Mucosa of rectum (tissue), 2 donors: ENCODE results near the gene JAKMIP1.
"Not testable (repeated sequence)": the region's sequence is repeated elsewhere in the genome, so short reads cannot be mapped to it uniquely, and the experiment has no call there.

Source experiments
- H3K27ac ChIP-seq, 2 donors: one replicate each; pipeline ENCODE4 v1.7.0; 2013; ENCODE audit warnings: inconsistent platforms in 2 of 2, low read depth in 2 of 2, low read length in 2 of 2
- H3K27me3 ChIP-seq, 2 donors: one replicate each; pipeline ENCODE4 v1.7.0; 2013; ENCODE audit warnings: low read length in 2 of 2; ENCODE audit not compliant: control insufficient read depth in 2 of 2, insufficient read depth in 2 of 2
- H3K36me3 ChIP-seq, 2 donors: one replicate each; pipeline ENCODE4 v1.7.0; 2013; ENCODE audit warnings: low read length in 2 of 2; ENCODE audit not compliant: control insufficient read depth in 2 of 2, insufficient read depth in 2 of 2
- H3K4me1 ChIP-seq, 2 donors: one replicate each; pipeline ENCODE4 v1.7.0; 2013; ENCODE audit warnings: low read length in 2 of 2, mild to moderate bottlenecking in 1 of 2; ENCODE audit not compliant: control insufficient read depth in 2 of 2, insufficient read depth in 2 of 2
- H3K4me3 ChIP-seq, 2 donors: one replicate each; pipeline ENCODE4 v1.7.0; 2013; ENCODE audit warnings: low read length in 2 of 2
- H3K9ac ChIP-seq, 2 donors: one replicate each; pipeline ENCODE4 v1.7.0; 2013; ENCODE audit warnings: low read length in 2 of 2, low read depth in 1 of 2, mild to moderate bottlenecking in 1 of 2
- H3K9me3 ChIP-seq, 2 donors: one replicate each; pipeline ENCODE4 v1.7.0; 2013; ENCODE audit warnings: low read length in 2 of 2; ENCODE audit not compliant: control insufficient read depth in 2 of 2
- donor health status: healthy.
- donor health status: Normal muscosa, but diverticular disease.

JAKMIP1 gene

DNA sequence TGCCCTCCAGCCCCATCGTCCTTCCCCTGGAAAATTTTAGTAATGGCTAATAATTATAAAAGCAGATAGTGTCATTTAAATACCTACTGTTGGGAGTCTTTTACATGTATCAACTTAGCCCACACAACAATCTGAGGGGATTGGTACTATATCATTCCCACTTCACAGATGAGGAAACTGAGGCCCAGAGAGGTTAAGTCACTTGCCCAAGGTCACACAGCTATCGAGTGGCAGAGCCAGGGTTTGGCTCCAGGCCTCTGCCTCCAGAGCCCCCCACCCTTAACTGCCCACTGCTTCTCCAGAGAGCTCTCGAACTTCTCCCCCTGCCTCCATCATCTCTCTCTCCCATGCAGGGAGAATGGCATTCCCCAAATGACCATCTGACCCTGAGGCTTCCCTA, 189.6 kb downstream of the JAKMIP1 start:
- H3K27me3 ChIP-seq = no peaks in the 10 kb centered on the region
- no peak overlapping the region for H3K9ac ChIP-seq
- no peak overlapping the region for H3K4me3 ChIP-seq
- H3K4me1 ChIP-seq = no peaks in the 10 kb centered on the region
- H3K9me3 ChIP-seq = no peaks in the 10 kb centered on the region
- H3K27ac ChIP-seq = no peak overlapping the region
- no peaks in the 10 kb centered on the region for H3K36me3 ChIP-seq

GRCh38 chr4:6009452-6009851, 190.9 kb downstream of the JAKMIP1 start:
- Histone ChIP-seq H3K9me3 (no peaks in the 10 kb centered on the region), H3K27me3 (no peaks in the 10 kb centered on the region), H3K9ac (no peak overlapping the region), H3K4me1 (no peaks in the 10 kb centered on the region), H3K27ac (no peak overlapping the region), H3K36me3 (no peaks in the 10 kb centered on the region), H3K4me3 (no peak overlapping the region)

DNA sequence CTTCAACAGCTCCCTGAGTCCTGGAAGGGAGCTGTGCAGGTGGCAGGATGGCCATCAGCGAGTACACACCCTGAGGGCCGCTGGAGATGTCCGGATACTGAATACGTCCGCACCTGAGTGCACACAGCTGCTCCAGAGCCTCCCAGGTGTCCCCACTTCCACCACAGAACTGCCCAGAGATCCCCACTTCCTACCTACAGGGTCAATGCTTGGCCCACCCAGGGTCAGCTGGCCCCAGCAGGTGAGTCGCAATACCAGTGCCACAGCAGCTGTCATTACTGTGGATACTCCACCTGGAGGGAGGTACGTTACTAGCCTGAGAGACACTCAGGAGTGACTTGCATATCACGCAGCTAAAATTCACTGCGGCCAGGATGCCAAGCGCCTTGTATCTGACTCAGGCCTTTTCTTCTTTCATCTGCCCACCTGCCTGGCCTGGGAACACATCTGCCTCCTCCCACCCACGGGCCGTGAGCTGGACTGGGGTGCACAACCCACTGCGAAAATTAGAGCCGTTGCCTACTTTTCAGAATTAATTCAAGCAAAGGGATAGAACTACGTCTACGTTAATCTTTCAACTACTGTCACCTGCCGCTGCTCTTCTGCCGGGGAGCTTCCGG, 191.5 kb downstream of the JAKMIP1 start:
- Histone ChIP-seq H3K27me3 (no peaks in the 10 kb centered on the region), H3K9me3 (no peaks in the 10 kb centered on the region), H3K9ac (no peak overlapping the region), H3K27ac (no peak overlapping the region), H3K4me3 (no peak overlapping the region), H3K4me1 (no peaks in the 10 kb centered on the region), H3K36me3 (no peaks in the 10 kb centered on the region)

GRCh38 chr4:6008092-6008551, 192.2 kb downstream of the JAKMIP1 start:
- Histone ChIP-seq H3K4me3 (no peak overlapping the region), H3K36me3 (no peaks in the 10 kb centered on the region), H3K9ac (no peak overlapping the region), H3K4me1 (no peaks in the 10 kb centered on the region), H3K27ac (no peak overlapping the region), H3K9me3 (no peaks in the 10 kb centered on the region), H3K27me3 (no peaks in the 10 kb centered on the region)

- Histone ChIP-seq H3K27me3 (no peaks in the 10 kb centered on the region), H3K36me3 (no peaks in the 10 kb centered on the region), H3K4me1 (no peaks in the 10 kb centered on the region), H3K27ac (no peak overlapping the region), H3K4me3 (no peak overlapping the region), H3K9me3 (no peaks in the 10 kb centered on the region), H3K9ac (no peak overlapping the region)
These were observed 195.2 kb downstream of the JAKMIP1 start for GRCh38 chr4:6005175-6005574.

GRCh38 chr4:6003485-6003884, 196.9 kb downstream of the JAKMIP1 start:
- H3K4me3 ChIP-seq, H3K9ac ChIP-seq, H3K36me3 ChIP-seq, H3K4me1 ChIP-seq, H3K27me3 ChIP-seq, H3K27ac ChIP-seq, H3K9me3 ChIP-seq: not testable (repeated sequence)

- no peaks in the 10 kb centered on the region for H3K27me3 ChIP-seq
- no peak overlapping the region for H3K9ac ChIP-seq
- no peaks in the 10 kb centered on the region for H3K4me1 ChIP-seq
- H3K36me3 ChIP-seq = no peaks in the 10 kb centered on the region
- H3K9me3 ChIP-seq = no peaks in the 10 kb centered on the region
- no peak overlapping the region for H3K27ac ChIP-seq
- no peak overlapping the region for H3K4me3 ChIP-seq
These were observed 197.4 kb downstream of the JAKMIP1 start for GRCh38 chr4:6002926-6003325.

- Histone ChIP-seq H3K9ac (no peak overlapping the region), H3K4me1 (no peaks in the 10 kb centered on the region), H3K27ac (no peak overlapping the region), H3K27me3 (no peaks in the 10 kb centered on the region), H3K4me3 (no peak overlapping the region), H3K36me3 (no peaks in the 10 kb centered on the region), H3K9me3 (no peaks in the 10 kb centered on the region)
These were observed 197.9 kb downstream of the JAKMIP1 start for GRCh38 chr4:6002492-6002833.

- H3K4me1 ChIP-seq = no peaks in the 10 kb centered on the region
- H3K9me3 ChIP-seq = no peaks in the 10 kb centered on the region
- no peaks in the 10 kb centered on the region for H3K27me3 ChIP-seq
- H3K27ac ChIP-seq = no peak overlapping the region
- no peak overlapping the region for H3K4me3 ChIP-seq
- no peaks in the 10 kb centered on the region for H3K36me3 ChIP-seq
- H3K9ac ChIP-seq = no peak overlapping the region
These were observed 198.5 kb downstream of the JAKMIP1 start for GRCh38 chr4:6001680-6002491.

- no peaks in the 10 kb centered on the region for H3K27me3 ChIP-seq
- no peak overlapping the region for H3K27ac ChIP-seq
- no peaks in the 10 kb centered on the region for H3K4me1 ChIP-seq
- no peak overlapping the region for H3K9ac ChIP-seq
- no peaks in the 10 kb centered on the region for H3K36me3 ChIP-seq
- H3K9me3 ChIP-seq = no peaks in the 10 kb centered on the region
- H3K4me3 ChIP-seq = no peak overlapping the region
These were observed 200.5 kb downstream of the JAKMIP1 start for GRCh38 chr4:5999830-6000365.
